ENCODE data around the gene ATXN1.

- TF ChIP-seq ERG (CRISPR knock-in tag; IDR thresholded peaks at IDR 0.05) (no peak), CTCF (IDR thresholded peaks at IDR 0.05) (no peak), IRF1 (CRISPR knock-in tag; IDR thresholded peaks at IDR 0.05) (no peak), CREB1 (CRISPR knock-in tag; IDR thresholded peaks at IDR 0.05) (no peak), SMAD3 (CRISPR knock-in tag; IDR thresholded peaks at IDR 0.05; ENCODE audit: borderline replicate concordance) (no peak), NFYB (CRISPR knock-in tag; conservative IDR thresholded peaks at IDR 0.05; ENCODE audit: low read depth) (no peak), RORB (CRISPR knock-in tag; IDR thresholded peaks at IDR 0.05) (no peak), ETV6 (CRISPR knock-in tag; IDR thresholded peaks at IDR 0.05) (no peak)
Observed at GRCh38 chr6:16639684-16640480, 121.4 kb downstream of the ATXN1 start.

Data from WTC11 (cell line).